ENCODE data around the gene KDM4E.

KDM4E gene

GRCh38 chr11:95050595-95051202, 25.6 kb downstream of the KDM4E start:
- DNase-seq (ENCODE audit: low spot score), result no peak

- DNase-seq (ENCODE audit: low spot score), result no peak
Observed at GRCh38 chr11:95054356-95054755, 29.3 kb downstream of the KDM4E start.

DNA sequence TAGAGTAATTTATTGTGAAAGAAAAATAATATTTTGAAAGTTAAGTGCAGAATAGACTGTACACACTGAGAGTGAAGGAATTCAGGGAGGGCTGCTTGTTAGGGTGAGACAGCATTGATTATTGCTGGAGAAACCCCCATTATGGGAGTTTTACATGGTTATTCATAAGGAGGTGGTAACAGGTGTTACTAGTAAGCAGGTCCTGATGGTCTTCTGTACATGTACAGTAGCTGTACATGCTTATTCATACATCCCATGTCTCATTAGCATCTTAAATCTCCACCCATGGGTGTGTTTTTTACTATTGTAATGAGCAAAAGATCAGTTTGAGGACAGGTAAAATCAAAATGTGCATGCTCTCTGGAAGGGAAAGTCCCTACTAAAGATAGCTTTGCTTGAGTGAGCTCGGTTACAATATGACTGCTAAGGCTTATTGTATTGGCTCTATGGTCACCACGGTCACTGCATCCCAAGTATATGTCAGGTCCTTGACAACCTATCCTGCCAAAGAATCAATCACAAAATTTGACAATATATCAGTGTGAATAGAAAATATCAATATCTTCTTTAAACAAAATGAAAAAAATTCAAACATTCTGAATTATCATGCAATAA, 30.3 kb downstream of the KDM4E start:
- no peak for DNase-seq (ENCODE audit: low spot score)

GRCh38 chr11:95057959-95058358, 32.9 kb downstream of the KDM4E start:
- no peak for DNase-seq (ENCODE audit: low spot score)

- DNase-seq (ENCODE audit: low spot score), result no peak
Observed at GRCh38 chr11:95058621-95059020, 33.6 kb downstream of the KDM4E start.

DNA sequence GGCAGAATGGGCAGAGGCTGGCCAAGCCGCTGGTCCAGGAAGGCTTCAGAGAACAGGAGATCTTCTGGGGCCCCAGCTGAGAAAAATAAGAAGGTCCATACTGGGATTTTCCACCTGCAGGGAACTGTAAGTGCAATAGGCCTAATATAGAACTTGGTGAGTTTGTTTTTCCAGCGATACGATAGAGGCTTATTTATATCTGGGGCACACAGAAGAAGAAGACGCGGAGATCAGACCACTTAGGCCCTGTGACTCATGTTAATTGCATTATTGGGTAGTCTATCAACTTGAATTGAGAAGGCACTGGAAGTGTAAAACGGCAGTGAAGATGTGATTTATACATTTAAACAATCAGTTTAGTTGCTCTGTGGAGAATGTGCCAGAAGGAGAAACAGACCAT, 34.0 kb downstream of the KDM4E start:
- no peak for DNase-seq (ENCODE audit: low spot score)

DNA sequence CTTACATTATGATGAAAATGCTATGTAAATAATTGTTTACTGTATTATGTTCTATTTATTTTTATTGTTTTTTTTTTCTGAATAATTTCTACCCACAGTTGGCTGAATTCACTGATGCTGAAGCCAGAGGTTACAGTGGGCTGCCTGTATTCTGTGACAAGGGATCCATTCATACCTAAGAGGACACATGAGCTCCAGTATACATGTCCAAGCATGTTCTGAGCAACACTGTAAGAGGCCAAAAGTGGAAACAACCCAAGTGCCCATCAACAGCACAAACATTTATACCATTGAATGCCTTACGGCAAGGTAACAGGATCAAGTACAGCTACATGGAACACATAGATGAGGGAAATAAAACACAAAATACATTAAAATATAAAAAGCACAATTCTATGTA, 40.3 kb downstream of the KDM4E start:
- DNase-seq (ENCODE audit: low spot score), result no peak

DNA sequence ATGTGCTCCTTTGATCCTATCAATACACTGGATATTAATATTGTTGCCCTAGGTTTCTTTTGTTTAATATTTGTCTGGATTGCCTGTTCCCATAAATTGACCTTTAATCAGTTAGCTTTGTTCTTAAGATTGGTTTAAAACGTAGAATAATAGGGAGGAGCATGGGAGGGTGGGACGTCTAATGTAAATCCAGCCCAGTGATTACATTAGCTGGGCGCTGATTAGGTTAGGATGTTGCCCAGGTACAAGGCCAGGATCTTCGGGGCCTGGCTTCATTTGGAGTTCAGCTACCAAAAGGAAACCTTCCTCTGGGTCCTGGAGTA, 41.6 kb downstream of the KDM4E start, which contains the start of gene SRSF8:
Gene SRSF8, plus strand, starts transcription at position 204 of the 323 bp plus-strand sequence. CDS start 308 bp downstream, outside the sequence.
- no peak for DNase-seq (ENCODE audit: low spot score)

GRCh38 chr11:95067039-95067840, 42.2 kb downstream of the KDM4E start:
- peak; percentile 85 for DNase-seq (ENCODE audit: low spot score)

DNA sequence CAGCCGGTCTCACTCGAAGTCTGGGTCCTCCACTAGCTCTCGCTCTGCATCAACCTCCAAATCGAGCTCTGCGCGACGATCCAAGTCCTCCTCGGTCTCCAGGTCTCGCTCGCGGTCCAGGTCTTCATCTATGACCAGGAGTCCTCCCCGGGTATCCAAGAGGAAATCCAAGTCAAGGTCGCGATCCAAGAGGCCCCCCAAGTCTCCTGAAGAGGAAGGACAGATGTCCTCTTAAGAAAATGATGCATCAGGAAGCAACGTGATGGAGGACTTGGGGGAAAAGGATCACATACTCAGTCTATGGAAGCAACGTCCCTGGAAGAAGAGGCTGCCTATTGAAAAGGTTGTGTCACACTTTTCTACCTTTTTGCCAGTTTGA, 42.8 kb downstream of the KDM4E start:
- DNase-seq (ENCODE audit: low spot score), result no peak

- DNase-seq (ENCODE audit: low spot score), result peak; percentile 96
Observed at GRCh38 chr11:95068549-95068948, 43.5 kb downstream of the KDM4E start.

- DNase-seq (ENCODE audit: low spot score), result no peak
Observed at GRCh38 chr11:95070471-95070870, 45.4 kb downstream of the KDM4E start.

- peak; percentile 63 for DNase-seq (ENCODE audit: low spot score)
Observed at GRCh38 chr11:95072948-95073347, 47.9 kb downstream of the KDM4E start.

- DNase-seq (ENCODE audit: low spot score), result peak; percentile 68
Observed at GRCh38 chr11:95074792-95075563, 49.9 kb downstream of the KDM4E start.

DNA sequence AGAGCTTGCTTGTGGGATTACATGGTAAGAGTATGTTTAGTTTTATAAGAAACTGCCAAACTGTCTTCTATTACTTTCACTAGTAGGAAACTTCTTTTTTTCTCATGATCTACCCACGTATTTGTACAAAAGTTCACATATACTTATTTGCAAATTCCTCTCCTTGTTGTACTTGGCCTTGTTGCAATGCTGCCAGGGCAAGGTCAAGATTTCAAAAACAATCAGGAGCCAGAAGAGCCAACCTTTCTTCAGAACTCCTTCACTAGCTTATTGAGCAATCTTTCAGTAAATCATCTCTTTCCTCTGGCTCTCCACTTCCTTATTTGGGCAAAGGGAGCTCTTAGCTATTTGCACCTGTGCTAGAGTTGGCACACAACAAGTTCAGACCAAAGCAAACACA, 51.4 kb downstream of the KDM4E start:
- DNase-seq (ENCODE audit: low spot score), result peak; percentile 70

DNA sequence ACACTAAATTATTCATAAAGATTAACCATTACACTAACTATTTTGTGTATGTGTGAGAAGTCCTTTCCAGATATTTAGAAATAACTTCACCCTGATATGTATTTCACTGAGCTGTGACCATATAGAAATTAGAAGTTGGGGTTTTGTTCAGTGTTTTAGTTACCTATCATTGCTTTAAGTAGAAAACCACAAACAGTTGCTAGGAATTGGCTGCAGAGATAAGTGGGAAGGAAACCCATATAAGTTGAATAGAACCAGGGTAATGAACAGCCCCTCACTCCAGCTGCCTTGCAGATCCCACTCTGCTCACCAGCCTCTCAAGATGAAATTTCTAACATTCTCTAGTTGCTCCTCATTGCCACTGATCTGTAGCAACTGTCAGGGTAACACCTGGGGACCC, 51.9 kb downstream of the KDM4E start:
- DNase-seq (ENCODE audit: low spot score), result no peak
